MCF 10A (cell line): ENCODE measurements around the gene EFNA2. TPM values are rescaled to one million over a fixed set of nuclear protein-coding genes. Genes with fewer than 3 reads are reported as not detected.
A peak's percentile ranks its signal among the peaks of the same experiment; 100 is the strongest.

Experiments
- BruUV-seq: library from RNA; stranded (reverse); fragments of 400-500 nt; replicated peaks from 2 replicates; lab custom pipeline; 2021; lab: Mats Ljungman, UMichigan
- CTCF ChIA-PET: fragments of 300-600 bp; sonication (Branson Sonifier 250); formaldehyde crosslinking; extraction: SDS; loops from one replicate; lab custom pipeline; 2021; ENCODE audit warnings: antibody characterized with exemption, inconsistent platforms; lab: Yijun Ruan, JAX
- POLR2A ChIA-PET: fragments of 300-600, 350-650 bp; sonication (Branson Sonifier 250); formaldehyde crosslinking; extraction: SDS; loops from one replicate; lab custom pipeline; 2020; ENCODE audit warnings: antibody characterized with exemption, inconsistent platforms; lab: Yijun Ruan, JAX
- DNase-seq: peaks from one replicate; pipeline ENCODE4 v3.0.0-alpha.2; 2018; ENCODE audit not compliant: unreplicated experiment
- H3K27ac Mint-ChIP-seq: one replicate; pipeline ENCODE4 v1.8.0; 2022; ENCODE audit warnings: mild to moderate bottlenecking, low read depth, mixed read lengths; ENCODE audit not compliant: unreplicated experiment
- H3K27me3 Mint-ChIP-seq: one replicate; pipeline ENCODE4 v1.8.0; 2022; ENCODE audit warnings: mixed read lengths; ENCODE audit not compliant: insufficient read depth, unreplicated experiment
- H3K36me3 Mint-ChIP-seq: one replicate; pipeline ENCODE4 v1.8.0; 2022; ENCODE audit warnings: mild to moderate bottlenecking, moderate library complexity, mixed read lengths; ENCODE audit not compliant: insufficient read depth, unreplicated experiment
- H3K4me1 Mint-ChIP-seq: one replicate; pipeline ENCODE4 v1.8.0; 2022; ENCODE audit warnings: mixed read lengths; ENCODE audit not compliant: insufficient read depth, unreplicated experiment
- H3K4me3 Mint-ChIP-seq: one replicate; pipeline ENCODE4 v1.8.0; 2022; ENCODE audit warnings: mild to moderate bottlenecking, moderate library complexity, mixed read lengths; ENCODE audit not compliant: unreplicated experiment
- H3K9me3 Mint-ChIP-seq: one replicate; pipeline ENCODE4 v1.8.0; 2022; ENCODE audit warnings: mixed read lengths; ENCODE audit not compliant: unreplicated experiment
- intact Hi-C: fragments of 100-400 bp; cut with micrococcal nuclease; formaldehyde crosslinking; loops from 2 replicates; pipeline ENCODE4 v1.14.1; 2022
- total RNA-seq: library from RNA; stranded (reverse); gene quantifications from 2 replicates; pipeline ENCODE4 v1.2.3, GENCODE V29; 2022
- TF ChIP-seq, protein P1 (sequence below): fragments of 200-600 bp; IDR thresholded peaks from one replicate; pipeline ENCODE4 v1.8.0; 2022; ENCODE audit warnings: antibody characterized with exemption, mild to moderate bottlenecking; ENCODE audit not compliant: unreplicated experiment

Gene EFNA2
- total RNA-seq, 1 experiment from 2014 or later: not detected

DNA sequence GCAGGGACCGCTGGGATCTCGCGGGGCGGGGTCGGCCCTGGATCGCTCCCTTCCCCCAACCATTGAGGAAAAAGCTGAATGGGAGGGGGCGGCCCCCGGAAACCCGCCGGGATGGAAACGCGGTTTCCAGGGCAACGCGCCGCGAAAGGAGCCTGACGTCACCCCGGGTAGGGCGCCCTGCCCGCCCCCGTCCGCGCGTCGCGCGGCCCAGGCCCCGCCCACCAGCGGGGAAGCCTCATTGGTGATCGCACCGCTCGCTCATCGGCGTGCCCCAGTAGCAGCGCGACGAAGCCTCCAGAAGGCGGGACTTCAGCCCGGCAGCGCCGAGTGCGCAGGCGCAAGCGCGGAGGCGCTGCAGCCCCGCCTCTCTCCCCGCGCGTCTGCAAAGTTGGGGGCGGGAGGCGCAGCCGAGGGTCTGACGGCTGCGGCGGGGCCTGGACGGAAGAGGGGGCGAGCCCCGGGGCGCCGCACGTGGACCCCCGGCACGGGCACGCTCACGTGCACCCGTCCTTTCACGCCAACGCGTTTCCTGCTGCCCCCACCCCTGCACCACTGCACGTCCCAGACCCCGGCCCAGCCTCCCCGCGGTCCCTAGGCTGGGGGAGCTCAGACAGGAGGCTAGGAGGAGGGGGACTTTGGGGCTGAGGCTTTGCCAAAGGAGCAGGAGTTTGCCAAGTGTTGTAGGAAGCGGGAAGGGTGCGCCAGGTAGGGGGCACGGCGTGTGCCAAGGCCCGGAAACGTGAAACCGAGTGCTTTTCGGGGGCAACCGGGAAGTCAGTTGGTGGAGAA, 24.7 kb upstream of the EFNA2 start:
- ChIA-PET CTCF (interaction anchor here (0.7 to 4.4 kb wide), 3 partner anchors 16 to 280 kb away, joined by 3 to 25 read pairs (median 3); no protein-coding TSS in a partner anchor), POLR2A (interaction anchor here (1.5 to 3.7 kb wide), 5 partner anchors 8 to 17 kb away, joined by 3 to 58 read pairs (median 21); partner anchors contain the start of genes CIRBP and FAM174C)
- Mint-ChIP-seq H3K27ac (peak overlapping the region; percentile 94), H3K36me3 (peaks cover 45% of the 10 kb centered on the region), H3K9me3 (no peaks in the 10 kb centered on the region), H3K4me3 (peak overlapping the region; percentile 71), H3K27me3 (no peaks in the 10 kb centered on the region), H3K4me1 (peaks cover 38% of the 10 kb centered on the region)
- peak; percentile 96 for DNase-seq
- BruUV-seq: no TSS peak
- TF ChIP-seq, protein P1, sequence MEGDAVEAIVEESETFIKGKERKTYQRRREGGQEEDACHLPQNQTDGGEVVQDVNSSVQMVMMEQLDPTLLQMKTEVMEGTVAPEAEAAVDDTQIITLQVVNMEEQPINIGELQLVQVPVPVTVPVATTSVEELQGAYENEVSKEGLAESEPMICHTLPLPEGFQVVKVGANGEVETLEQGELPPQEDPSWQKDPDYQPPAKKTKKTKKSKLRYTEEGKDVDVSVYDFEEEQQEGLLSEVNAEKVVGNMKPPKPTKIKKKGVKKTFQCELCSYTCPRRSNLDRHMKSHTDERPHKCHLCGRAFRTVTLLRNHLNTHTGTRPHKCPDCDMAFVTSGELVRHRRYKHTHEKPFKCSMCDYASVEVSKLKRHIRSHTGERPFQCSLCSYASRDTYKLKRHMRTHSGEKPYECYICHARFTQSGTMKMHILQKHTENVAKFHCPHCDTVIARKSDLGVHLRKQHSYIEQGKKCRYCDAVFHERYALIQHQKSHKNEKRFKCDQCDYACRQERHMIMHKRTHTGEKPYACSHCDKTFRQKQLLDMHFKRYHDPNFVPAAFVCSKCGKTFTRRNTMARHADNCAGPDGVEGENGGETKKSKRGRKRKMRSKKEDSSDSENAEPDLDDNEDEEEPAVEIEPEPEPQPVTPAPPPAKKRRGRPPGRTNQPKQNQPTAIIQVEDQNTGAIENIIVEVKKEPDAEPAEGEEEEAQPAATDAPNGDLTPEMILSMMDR: no peak
- intact Hi-C loops: no loop called here

DNA sequence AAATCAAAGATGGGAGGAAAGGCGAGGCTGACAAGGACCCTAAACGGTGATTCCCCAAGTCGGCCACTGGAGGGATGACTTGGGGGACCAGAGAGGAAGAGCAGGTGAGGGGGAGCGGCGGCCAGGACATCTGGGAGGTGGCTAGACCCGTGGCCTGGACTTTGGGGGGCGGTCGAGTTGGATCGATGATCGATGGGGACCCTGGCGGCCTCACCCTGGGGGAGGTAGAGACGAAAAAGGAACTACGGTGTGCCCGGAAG, 24.2 kb upstream of the EFNA2 start:
- Mint-ChIP-seq H3K4me3 (peak overlapping the region; percentile 71), H3K9me3 (no peaks in the 10 kb centered on the region), H3K4me1 (peaks cover 38% of the 10 kb centered on the region), H3K27me3 (no peaks in the 10 kb centered on the region), H3K36me3 (peaks cover 42% of the 10 kb centered on the region), H3K27ac (peak overlapping the region; percentile 94)
- DNase-seq: no peak
- BruUV-seq: no TSS peak
- intact Hi-C loops: no loop called here
- POLR2A ChIA-PET: interaction anchor here (0.9 to 3.7 kb wide), 6 partner anchors 8 to 17 kb away, joined by 3 to 58 read pairs (median 14); partner anchors contain the start of genes CIRBP and FAM174C
- TF ChIP-seq, protein P1: peak; percentile 10
- CTCF ChIA-PET: interaction anchor here (0.7 to 4.4 kb wide), 3 partner anchors 17 to 280 kb away, joined by 3 to 25 read pairs (median 3); no protein-coding TSS in a partner anchor

DNA sequence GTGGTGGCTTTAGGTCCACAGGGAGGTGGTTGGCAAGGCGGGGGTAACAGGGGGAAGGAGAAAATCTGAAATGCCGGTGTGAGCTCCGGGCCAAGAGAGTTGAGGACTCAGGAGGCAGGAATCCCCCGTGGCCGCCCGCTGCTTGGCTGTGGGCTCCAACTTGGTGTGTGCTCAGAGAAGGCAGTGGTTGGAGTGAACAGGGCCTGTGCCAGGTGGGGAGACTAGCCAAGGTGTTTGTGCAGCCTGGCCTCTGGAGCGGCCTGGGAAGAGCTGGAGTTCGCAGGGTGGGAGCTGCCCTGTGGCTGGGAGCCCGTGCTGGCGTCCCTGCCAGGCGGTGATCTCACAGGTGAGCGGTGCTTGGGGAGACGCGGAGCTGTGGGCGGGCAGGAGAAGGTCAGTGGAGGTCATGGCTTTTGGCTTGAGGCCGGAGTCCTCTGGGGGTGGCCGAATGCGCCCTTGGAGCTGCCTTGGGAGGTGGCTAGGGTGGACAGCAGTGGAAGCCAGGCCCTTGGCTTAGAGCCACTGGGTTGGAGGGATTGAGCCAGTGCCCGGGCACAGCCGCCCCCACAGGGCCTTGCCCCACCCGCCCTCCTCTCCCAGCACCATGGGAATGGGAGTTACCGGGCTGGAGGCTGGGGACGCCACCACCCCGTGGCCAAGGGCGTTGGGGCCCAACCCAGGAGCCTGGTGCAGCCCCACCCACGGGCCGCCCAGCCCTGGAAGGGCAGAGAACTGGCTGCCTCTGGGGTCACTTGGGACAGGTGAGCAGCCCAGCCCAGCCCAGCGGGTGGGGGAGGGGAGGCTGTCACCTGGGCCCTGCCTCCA, 23.7 kb upstream of the EFNA2 start:
- DNase-seq: peak; percentile 90
- H3K9me3 Mint-ChIP-seq: no peaks in the 10 kb centered on the region
- TF ChIP-seq, protein P1: no peak
- H3K27ac Mint-ChIP-seq: peak overlapping the region; percentile 94
- peaks cover 38% of the 10 kb centered on the region for H3K4me1 Mint-ChIP-seq
- no TSS peak for BruUV-seq
- ChIA-PET CTCF (interaction anchor here (0.7 to 4.4 kb wide), 4 partner anchors 17 to 281 kb away, joined by 3 to 25 read pairs (median 3); no protein-coding TSS in a partner anchor), POLR2A (interaction anchor here (0.6 to 3.7 kb wide), 9 partner anchors 7 to 232 kb away, joined by 3 to 58 read pairs (median 7); partner anchors contain the start of genes ATP5F1D, CIRBP and FAM174C)
- peaks cover 37% of the 10 kb centered on the region for H3K36me3 Mint-ChIP-seq
- peak overlapping the region; percentile 71 for H3K4me3 Mint-ChIP-seq
- H3K27me3 Mint-ChIP-seq: no peaks in the 10 kb centered on the region
- intact Hi-C loops: no loop called here
